LNCAP (cell line): Measurements from ENCODE around the gene BAZ1B.

ENCODE experiments used
- TF ChIP-seq, protein P1 (sequence below): fragments of 450-650 bp; IDR thresholded peaks from 2 replicates; pipeline ENCODE4 v1.5.1; 2017; ENCODE audit warnings: mild to moderate bottlenecking

Gene BAZ1B

DNA sequence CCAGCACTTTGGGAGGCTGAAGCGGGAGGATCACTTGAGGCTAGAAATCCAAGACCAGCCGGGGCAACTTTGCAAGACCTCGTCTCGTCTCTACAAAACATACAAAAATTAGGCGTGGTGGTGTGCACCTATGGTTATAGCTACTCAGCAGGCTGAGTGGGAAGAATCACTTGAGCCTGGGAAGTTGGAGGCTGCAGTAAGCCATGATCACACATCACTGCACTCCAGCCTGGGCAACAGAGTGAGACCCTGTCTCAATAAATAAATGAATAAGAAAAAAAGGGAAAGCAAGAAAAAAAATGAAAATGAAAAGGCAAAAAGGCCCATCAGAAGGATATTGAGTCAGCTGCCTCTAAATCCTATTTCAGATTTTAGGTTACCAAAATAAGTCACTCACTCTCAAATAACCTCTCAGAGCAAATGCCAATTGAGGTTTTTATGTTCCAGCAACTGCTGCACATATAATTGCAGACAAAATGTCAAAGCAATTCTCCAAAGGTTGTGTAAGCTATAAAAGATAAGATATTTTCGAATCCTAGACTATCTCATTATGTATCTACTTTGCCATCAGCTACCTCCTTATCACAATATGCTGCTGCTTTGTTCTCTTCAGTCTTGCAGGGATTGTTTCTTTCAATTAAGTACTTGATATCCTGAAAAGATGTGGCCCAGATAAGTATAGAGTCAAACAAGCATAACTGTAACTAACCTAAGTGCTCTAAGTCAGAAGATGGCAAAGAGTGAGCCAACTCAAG is 4.7 kb downstream of the BAZ1B start:
- TF ChIP-seq, protein P1, sequence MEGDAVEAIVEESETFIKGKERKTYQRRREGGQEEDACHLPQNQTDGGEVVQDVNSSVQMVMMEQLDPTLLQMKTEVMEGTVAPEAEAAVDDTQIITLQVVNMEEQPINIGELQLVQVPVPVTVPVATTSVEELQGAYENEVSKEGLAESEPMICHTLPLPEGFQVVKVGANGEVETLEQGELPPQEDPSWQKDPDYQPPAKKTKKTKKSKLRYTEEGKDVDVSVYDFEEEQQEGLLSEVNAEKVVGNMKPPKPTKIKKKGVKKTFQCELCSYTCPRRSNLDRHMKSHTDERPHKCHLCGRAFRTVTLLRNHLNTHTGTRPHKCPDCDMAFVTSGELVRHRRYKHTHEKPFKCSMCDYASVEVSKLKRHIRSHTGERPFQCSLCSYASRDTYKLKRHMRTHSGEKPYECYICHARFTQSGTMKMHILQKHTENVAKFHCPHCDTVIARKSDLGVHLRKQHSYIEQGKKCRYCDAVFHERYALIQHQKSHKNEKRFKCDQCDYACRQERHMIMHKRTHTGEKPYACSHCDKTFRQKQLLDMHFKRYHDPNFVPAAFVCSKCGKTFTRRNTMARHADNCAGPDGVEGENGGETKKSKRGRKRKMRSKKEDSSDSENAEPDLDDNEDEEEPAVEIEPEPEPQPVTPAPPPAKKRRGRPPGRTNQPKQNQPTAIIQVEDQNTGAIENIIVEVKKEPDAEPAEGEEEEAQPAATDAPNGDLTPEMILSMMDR: no peak

DNA sequence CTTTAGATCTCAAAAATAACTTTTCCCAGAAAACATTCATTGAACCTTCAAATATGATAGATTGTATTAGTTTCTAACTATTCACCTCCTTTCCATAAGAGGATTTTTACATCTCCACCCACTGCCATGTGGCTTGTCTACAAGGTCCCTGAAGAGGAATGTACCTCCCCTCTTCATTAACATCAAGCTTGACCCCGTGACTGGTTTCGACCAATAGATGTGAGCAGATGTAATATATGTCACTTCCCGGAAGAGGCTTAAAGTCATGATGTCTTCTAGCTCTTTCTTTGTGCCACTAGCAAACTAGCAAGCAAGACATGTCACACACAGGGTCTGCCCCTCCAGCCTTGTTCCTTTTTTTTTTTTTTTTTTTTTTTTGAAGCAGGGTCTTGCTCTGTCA is 6.9 kb downstream of the BAZ1B start:
- TF ChIP-seq, protein P1: no peak

DNA sequence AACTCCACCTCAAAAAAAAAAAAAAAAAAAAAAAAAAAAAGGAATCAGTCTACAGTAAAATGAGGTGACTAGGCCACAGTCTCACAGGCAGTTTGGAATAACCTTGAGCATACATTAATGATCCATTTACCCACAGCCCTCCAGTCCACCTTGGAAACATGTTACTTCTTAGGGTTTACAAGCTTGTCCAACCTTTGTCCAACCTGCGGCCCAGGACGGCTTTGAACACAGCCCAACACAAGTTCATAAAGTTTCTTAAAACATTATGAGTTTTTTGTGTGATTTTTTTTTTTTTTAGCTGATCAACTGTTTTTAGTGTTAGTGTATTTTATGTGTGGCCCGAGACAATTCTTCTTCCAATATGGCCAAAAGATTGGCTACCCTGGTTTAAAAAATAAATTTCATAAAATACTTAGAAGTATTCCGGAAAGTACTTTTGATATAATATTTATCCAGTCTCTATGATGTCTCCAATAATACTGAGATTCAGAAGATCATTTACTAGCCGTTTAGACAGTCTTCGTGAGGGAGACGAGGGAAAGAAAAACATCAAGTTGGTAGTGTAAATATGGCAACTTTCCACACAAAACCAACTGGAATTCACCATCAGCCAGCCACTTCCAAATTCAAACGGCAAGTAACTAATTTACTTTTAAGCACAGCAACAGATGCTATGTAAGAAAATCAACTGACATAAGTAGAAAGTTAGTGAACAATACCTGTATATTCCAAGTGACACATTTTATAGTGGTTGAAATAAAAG is 9.9 kb downstream of the BAZ1B start:
- TF ChIP-seq, protein P1: no peak

DNA sequence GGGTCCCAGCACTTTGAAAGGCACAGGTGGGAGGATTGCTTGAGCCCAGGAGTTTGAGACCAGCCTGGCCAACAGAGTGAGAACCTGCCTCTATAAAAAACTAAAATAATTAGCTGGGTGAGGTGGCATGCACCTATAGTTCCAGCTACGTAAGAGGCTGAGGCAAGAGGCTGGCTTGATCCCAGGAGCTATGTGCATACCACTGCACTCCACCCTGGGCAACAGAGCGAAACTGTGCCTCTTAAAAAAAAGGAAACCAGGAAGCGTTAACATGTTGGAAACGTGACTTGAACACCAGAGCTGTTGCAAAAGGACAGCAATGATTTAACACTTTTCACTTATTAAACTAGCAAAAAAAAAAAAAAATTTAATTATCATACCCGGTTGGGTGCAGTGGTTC is 12.6 kb downstream of the BAZ1B start:
- TF ChIP-seq, protein P1: no peak

DNA sequence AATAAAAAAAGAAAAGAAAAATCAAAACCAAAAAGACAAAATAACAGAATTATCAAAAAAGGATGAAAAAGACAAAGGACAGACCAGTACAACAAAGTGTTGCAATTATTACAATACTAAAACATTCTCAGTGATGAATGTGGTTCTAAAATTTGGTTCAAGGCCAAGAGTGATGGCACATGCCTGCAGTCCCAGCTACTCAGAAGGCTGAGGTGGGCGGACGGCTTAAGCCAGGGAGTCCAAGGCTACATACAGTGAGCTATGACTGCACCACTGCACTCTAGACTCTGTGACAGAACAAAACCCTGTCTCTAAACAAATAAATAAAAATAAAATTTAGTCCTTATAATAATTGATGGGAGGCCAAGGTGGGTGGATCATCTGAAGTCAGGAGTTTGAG is 14.5 kb downstream of the BAZ1B start:
- TF ChIP-seq, protein P1: no peak

DNA sequence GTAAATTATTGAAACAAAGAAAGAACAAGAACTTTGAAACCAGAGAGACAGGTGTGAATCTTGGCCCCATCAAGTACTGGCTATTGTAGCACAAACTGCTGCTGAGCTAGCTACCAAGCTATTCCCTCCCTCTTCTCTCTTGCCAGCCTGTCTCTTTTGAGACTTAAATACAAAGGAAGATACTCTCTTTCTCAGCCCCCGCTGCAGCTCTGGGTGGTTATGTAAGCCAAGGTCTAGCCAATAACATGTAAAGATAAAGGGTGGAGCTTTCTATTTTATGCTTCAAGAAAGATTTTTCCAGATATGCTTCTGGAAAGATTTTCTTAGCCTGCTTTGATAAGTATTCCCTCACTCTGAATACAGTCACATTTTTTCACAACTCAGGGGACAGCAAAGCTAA is 17.2 kb downstream of the BAZ1B start:
- TF ChIP-seq, protein P1: no peak

DNA sequence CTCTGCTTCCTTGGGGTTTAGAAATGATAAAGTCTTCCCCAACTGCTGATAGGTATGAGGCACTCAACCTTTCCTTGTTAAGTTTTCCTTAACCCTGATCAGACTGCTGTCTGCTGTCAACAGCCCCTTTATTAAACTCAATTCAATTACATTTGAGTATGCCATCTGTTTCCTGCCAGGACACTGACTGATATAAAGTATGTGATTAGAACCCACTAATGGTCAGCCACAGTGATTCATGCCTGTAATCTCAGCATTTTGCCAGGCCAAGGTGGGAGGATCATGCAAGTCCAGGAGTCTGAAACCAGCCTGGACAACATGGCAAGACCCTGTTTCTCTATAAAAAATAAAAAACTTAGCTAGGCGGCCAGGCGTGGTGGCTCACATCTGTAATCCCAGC is 18.1 kb downstream of the BAZ1B start:
- TF ChIP-seq, protein P1: no peak
